Spleen (tissue), 11 donors: Measurements from ENCODE around the gene CCDC63. TPM values are rescaled to one million over a fixed set of nuclear protein-coding genes. Genes with fewer than 3 reads are reported as not detected.

ENCODE experiments used
- DNase-seq: peaks from one replicate; pipeline ENCODE4 v3.0.0-alpha.2; 2020
- H3K27ac ChIP-seq, 8 donors: fragments of 200-600 bp; sonication (generic) in 7 of 8; 1 replicate in 4 of 8; 2 replicates in 4 of 8; pipeline versions ENCODE4 v1.5.0 to v1.8.0; 2016 to 2021; ENCODE audit warnings: inconsistent platforms in 4 of 8, mild to moderate bottlenecking in 4 of 8, moderate library complexity in 1 of 8
- H3K27me3 ChIP-seq, 7 donors: fragments of 200-600 bp; sonication (generic) in 6 of 7; replicated peaks in 1 of 7; 1 replicate in 4 of 7; 2 replicates in 3 of 7; pipeline versions ENCODE4 v1.5.0 to v1.8.0; 2016 to 2021; ENCODE audit warnings: inconsistent platforms in 3 of 7, mild to moderate bottlenecking in 1 of 7
- H3K36me3 ChIP-seq, 6 donors: fragments of 200-600 bp; sonication (generic) in 5 of 6; 1 replicate in 4 of 6; 2 replicates in 2 of 6; pipeline versions ENCODE4 v1.5.0 to v1.8.0; 2016 to 2021; ENCODE audit warnings: inconsistent platforms in 2 of 6
- H3K4me1 ChIP-seq, 6 donors: fragments of 200-600 bp; sonication (generic) in 5 of 6; 1 replicate in 3 of 6; 2 replicates in 3 of 6; pipeline versions ENCODE4 v1.5.0 to v1.8.0; 2016 to 2021; ENCODE audit warnings: inconsistent platforms in 3 of 6
- H3K4me3 ChIP-seq, 8 donors: fragments of 200-600 bp; sonication (generic) in 7 of 8; 1 replicate in 4 of 8; 2 replicates in 4 of 8; pipeline versions ENCODE4 v1.5.0 to v1.8.0; 2016 to 2021; ENCODE audit warnings: inconsistent platforms in 4 of 8, mild to moderate bottlenecking in 4 of 8, moderate library complexity in 2 of 8
- H3K9me3 ChIP-seq, 8 donors: fragments of 200-600 bp; sonication (generic) in 7 of 8; 1 replicate in 4 of 8; 2 replicates in 4 of 8; pipeline versions ENCODE4 v1.5.0 to v1.8.0; 2016 to 2021; ENCODE audit warnings: inconsistent platforms in 4 of 8
- POLR2A ChIP-seq, 3 donors: fragments of 450-650 bp; IDR thresholded peaks; one replicate each; pipeline ENCODE4 v1.5.1; 2017; ENCODE audit warnings: antibody characterized with exemption in 3 of 3, mild to moderate bottlenecking in 1 of 3
- POLR2AphosphoS5 ChIP-seq, 3 donors: sonication (generic); formaldehyde crosslinking; IDR thresholded peaks; one replicate each; pipeline ENCODE4 v1.5.1; 2017; ENCODE audit warnings: antibody characterized with exemption in 3 of 3
- WGBS, 5 donors: extraction: QIAGEN DNeasy Blood & Tissue Kit in 3 of 5; methylation state at CpG; one replicate each; pipeline versions ENCODE4 v1.1.5 to v1.1.7; 2013 to 2018; 5-methylcytosine and 5-hydroxymethylcytosine counted together
- intact Hi-C: fragments of 100-400 bp; cut with DNase I; formaldehyde crosslinking; loops from one replicate; pipeline ENCODE4 v1.15.0; 2023; ENCODE audit warnings: low total_unique reads
- polyA plus RNA-seq, 3 donors: library from polyadenylated mRNA; stranded (reverse); fragments of 200-250 nt; gene quantifications; one replicate each; pipeline ENCODE4 v1.2.1, GENCODE V29; 2013
- total RNA-seq, 7 donors: library from RNA; depleted of rRNA in 3 of 7; stranded (reverse); fragments of >200 nt in 3 of 7; fragmentation: NEBNext Ultra II Directional in 4 of 7; extraction: Animal tissue kit (Norgen Biotek cat#: 25700) in 4 of 7; gene quantifications; one replicate each; pipeline versions ENCODE4 v1.1.0 to v1.2.1, GENCODE V29; 2016 to 2021
- TF ChIP-seq, protein P1 (sequence below), 11 experiments: fragments of 200-600 bp in 7 of 11; fragments of 450-650 bp in 4 of 11; sonication (generic) in 4 of 11; IDR thresholded peaks in 8 of 11; conservative IDR thresholded peaks in 3 of 11; 1 replicate in 7 of 11; 2 replicates in 4 of 11; pipeline versions ENCODE4 v1.4.0 to v1.8.0; 2016 to 2021; ENCODE audit warnings: antibody characterized with exemption in 11 of 11, inconsistent platforms in 4 of 11, mild to moderate bottlenecking in 1 of 11
- donor health status: healthy with polysubstance abuse.
- donor health status: DM: no; HTN: no; CAD: no; lungs with moderate emphysema.
- donor health status: DM: no; HTN: no; CAD: no.
- donor health status: Bipolar disorder and iron deficiency.
- donor health status: healthy.
- donor health status: DM: no; HTN: no; CAD: no.
- donor health status: DM: yes; HTN: yes; CAD: no.

CCDC63 gene
- total and polyA plus RNA-seq, 10 donors, result not detected

DNA sequence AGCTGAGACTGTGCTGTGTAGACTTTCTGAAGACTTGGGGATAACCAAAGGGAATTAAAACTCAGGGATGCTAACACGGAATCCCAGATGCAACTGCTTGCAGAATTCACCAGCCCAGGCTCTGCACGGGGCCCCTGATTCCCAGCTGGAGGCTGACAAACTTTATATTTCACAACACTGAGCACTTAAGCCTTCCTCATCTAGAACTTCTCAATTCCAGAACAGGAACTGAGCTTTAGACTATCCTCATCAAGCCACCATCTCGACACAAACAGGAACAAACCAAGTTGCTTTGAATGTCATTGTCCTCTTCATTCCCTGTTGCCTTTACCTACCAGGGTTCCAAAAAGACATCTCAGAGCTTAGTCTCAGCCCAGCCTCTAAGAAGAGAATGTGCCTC, 22.2 kb downstream of the CCDC63 start:
- H3K27me3 ChIP-seq, result no peaks in the 10 kb centered on the region
- H3K4me1 ChIP-seq, result peaks cover 0 to 8% (median 0%) of the 10 kb centered on the region in 6 donors
- H3K36me3 ChIP-seq, result no peaks in the 10 kb centered on the region
- peak overlapping the region in 2 of 8 donors; percentile 33 to 42 for H3K27ac ChIP-seq
- 26 to 49% (median 41%) methylated on average over 3 of the region's 3 CpGs for whole genome bisulfite sequencing, 5 donors
- intact Hi-C loops, result no loop called here
- TF ChIP-seq, protein P1, sequence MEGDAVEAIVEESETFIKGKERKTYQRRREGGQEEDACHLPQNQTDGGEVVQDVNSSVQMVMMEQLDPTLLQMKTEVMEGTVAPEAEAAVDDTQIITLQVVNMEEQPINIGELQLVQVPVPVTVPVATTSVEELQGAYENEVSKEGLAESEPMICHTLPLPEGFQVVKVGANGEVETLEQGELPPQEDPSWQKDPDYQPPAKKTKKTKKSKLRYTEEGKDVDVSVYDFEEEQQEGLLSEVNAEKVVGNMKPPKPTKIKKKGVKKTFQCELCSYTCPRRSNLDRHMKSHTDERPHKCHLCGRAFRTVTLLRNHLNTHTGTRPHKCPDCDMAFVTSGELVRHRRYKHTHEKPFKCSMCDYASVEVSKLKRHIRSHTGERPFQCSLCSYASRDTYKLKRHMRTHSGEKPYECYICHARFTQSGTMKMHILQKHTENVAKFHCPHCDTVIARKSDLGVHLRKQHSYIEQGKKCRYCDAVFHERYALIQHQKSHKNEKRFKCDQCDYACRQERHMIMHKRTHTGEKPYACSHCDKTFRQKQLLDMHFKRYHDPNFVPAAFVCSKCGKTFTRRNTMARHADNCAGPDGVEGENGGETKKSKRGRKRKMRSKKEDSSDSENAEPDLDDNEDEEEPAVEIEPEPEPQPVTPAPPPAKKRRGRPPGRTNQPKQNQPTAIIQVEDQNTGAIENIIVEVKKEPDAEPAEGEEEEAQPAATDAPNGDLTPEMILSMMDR (IDR thresholded peaks at IDR 0.05 in 8 of 11, conservative IDR thresholded peaks at IDR 0.05 in 3 of 11), result no peak
- TF ChIP-seq POLR2A (IDR thresholded peaks at IDR 0.05) (no peak), POLR2AphosphoS5 (IDR thresholded peaks at IDR 0.05) (no peak)
- no peak for DNase-seq
- no peak overlapping the region for H3K4me3 ChIP-seq
- H3K9me3 ChIP-seq, result no peaks in the 10 kb centered on the region

DNA sequence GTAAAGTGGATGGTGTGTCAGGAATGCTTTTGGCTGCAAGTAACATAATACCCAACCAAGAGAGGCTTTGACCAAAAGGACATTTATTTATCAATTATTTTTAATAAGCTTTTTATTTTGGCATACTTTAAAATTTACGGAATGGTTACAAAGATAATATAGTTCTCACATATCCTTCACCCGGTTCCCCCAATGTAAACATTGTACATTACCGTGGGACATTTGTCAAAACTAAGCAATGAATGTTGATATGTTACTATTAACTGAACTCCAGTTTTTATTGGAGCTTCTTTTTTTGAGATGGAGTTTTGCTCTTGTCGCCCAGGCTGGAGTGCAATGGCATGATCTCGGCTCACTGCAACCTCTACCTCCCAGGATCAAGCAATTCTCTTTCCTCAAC, 23.0 kb downstream of the CCDC63 start:
- H3K27ac ChIP-seq, result no peak overlapping the region
- intact Hi-C loops, result no loop called here
- no peak overlapping the region for H3K4me3 ChIP-seq
- H3K4me1 ChIP-seq, result peaks cover 0 to 8% (median 0%) of the 10 kb centered on the region in 6 donors
- no peak for DNase-seq
- no peak for TF ChIP-seq POLR2A (IDR thresholded peaks at IDR 0.05)
- TF ChIP-seq, protein P1 (IDR thresholded peaks at IDR 0.05 in 8 of 11, conservative IDR thresholded peaks at IDR 0.05 in 3 of 11), result no peak
- no peak for TF ChIP-seq POLR2AphosphoS5 (IDR thresholded peaks at IDR 0.05)
- H3K9me3 ChIP-seq, result no peaks in the 10 kb centered on the region
- 91 to 97% (median 95%) methylated on average over 5 of the region's 5 CpGs for WGBS, 5 donors
- H3K36me3 ChIP-seq, result no peaks in the 10 kb centered on the region
- H3K27me3 ChIP-seq, result no peaks in the 10 kb centered on the region

DNA sequence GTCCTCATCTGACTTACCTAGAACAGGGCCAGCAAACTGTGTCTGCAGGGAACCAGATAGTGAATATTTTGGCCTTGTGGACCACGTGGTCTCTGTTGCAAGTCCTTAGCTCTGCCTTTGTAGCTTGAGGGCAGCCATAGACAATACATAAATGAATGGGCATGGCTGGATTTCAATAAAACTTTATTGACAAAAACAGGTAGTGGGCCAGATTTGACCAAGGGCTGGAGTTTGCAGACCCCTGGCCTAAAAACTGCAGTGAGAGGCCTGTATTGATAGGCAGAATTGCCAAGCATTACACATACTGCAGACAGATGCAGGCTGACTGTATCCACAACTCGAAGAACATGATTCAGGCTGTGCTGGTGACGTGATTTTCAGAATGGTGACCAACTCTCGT, 25.3 kb downstream of the CCDC63 start:
- intact Hi-C loops, result no loop called here
- no peak overlapping the region for H3K4me3 ChIP-seq
- no peak overlapping the region for H3K27ac ChIP-seq
- DNase-seq, result no peak
- H3K4me1 ChIP-seq, result peaks cover 0 to 8% (median 0%) of the 10 kb centered on the region in 6 donors
- no peaks in the 10 kb centered on the region for H3K36me3 ChIP-seq
- 63 to 82% (median 73%) methylated on average over 4 of the region's 4 CpGs for WGBS, 5 donors
- H3K27me3 ChIP-seq, result no peaks in the 10 kb centered on the region
- TF ChIP-seq POLR2A (IDR thresholded peaks at IDR 0.05) (no peak), POLR2AphosphoS5 (IDR thresholded peaks at IDR 0.05) (no peak)
- TF ChIP-seq, protein P1 (IDR thresholded peaks at IDR 0.05 in 8 of 11, conservative IDR thresholded peaks at IDR 0.05 in 3 of 11), result no peak
- H3K9me3 ChIP-seq, result no peaks in the 10 kb centered on the region

DNA sequence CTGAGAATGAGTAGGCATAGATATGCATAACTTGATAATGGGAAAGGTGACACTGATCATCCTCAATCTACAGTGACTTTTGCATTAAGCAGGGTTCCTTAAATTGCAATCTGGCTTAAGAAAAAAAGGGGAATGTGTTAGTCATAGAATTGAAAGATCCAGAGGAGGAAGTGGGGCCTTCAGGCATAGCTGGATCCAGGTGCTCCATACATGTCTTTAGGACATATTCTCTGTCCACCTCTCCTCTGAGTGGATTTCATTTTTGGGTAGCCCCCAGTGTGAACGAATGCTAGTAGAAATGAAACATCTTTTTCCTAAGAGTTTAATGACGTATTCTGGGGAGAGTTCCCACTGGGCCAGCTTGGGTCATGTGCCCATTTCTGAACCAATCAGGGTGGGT, 27.6 kb downstream of the CCDC63 start:
- peaks cover 0 to 13% (median 0%) of the 10 kb centered on the region in 7 donors for H3K27me3 ChIP-seq
- intact Hi-C loops, result no loop called here
- no peak for TF ChIP-seq POLR2AphosphoS5 (IDR thresholded peaks at IDR 0.05)
- no peak for DNase-seq
- H3K9me3 ChIP-seq, result no peaks in the 10 kb centered on the region
- H3K4me1 ChIP-seq, result peaks cover 0 to 1% (median 0%) of the 10 kb centered on the region in 6 donors
- 75 to 88% (median 85%) methylated on average over 2 of the region's 2 CpGs for WGBS, 5 donors
- no peaks in the 10 kb centered on the region for H3K36me3 ChIP-seq
- no peak overlapping the region for H3K27ac ChIP-seq
- H3K4me3 ChIP-seq, result no peak overlapping the region

DNA sequence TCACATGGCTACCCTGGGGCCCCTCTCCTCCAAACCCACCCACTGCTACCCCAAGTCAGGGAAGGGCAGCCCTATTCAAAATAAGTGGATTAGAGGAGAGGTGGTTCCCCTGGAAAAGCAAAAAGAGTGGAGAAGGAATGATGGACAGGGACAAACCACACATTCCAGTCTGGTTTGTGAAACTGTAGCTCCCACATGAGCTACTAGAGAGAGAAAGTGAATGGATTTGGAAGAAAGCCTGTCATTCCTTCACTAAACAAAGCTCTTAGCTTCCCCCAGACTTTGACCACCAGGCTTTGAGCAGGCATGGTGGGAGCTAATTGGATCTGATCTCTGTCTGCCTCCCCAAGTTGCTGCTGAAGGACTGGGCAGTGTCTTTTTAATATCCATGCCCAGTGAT, 28.0 kb downstream of the CCDC63 start:
- no peaks in the 10 kb centered on the region for H3K9me3 ChIP-seq
- no peak overlapping the region for H3K4me3 ChIP-seq
- no peak overlapping the region for H3K27ac ChIP-seq
- DNase-seq, result no peak
- H3K36me3 ChIP-seq, result no peaks in the 10 kb centered on the region
- H3K27me3 ChIP-seq, result peaks cover 0 to 13% (median 0%) of the 10 kb centered on the region in 7 donors
- intact Hi-C loops, result no loop called here
- H3K4me1 ChIP-seq, result no peaks in the 10 kb centered on the region
- TF ChIP-seq POLR2AphosphoS5 (IDR thresholded peaks at IDR 0.05), result no peak
- TF ChIP-seq, protein P1 (IDR thresholded peaks at IDR 0.05 in 8 of 11, conservative IDR thresholded peaks at IDR 0.05 in 3 of 11), result no peak
- no peak for TF ChIP-seq POLR2A (IDR thresholded peaks at IDR 0.05)
